IgD-negative memory B cell (primary cell): ENCODE measurements around the gene COL27A1. TPM values are rescaled to one million over a fixed set of nuclear protein-coding genes. Genes with fewer than 3 reads are reported as not detected.

ENCODE experiments used
- H3K27ac Mint-ChIP-seq, 3 donors: one replicate each; pipeline ENCODE4 v1.8.0; 2020 to 2022; ENCODE audit warnings: mild to moderate bottlenecking in 3 of 3, mixed read lengths in 3 of 3, moderate library complexity in 1 of 3
- H3K27me3 Mint-ChIP-seq: one replicate; pipeline ENCODE4 v1.8.0; 2021; ENCODE audit warnings: mixed read lengths
- H3K36me3 Mint-ChIP-seq: one replicate; pipeline ENCODE4 v1.8.0; 2020; ENCODE audit warnings: mild to moderate bottlenecking, mixed read lengths
- H3K4me1 Mint-ChIP-seq, 3 donors: one replicate each; pipeline ENCODE4 v1.8.0; 2020 to 2022; ENCODE audit warnings: mixed read lengths in 3 of 3, mild to moderate bottlenecking in 1 of 3
- H3K4me3 Mint-ChIP-seq, 4 donors: one replicate each; pipeline ENCODE4 v1.8.0; 2020 to 2022; ENCODE audit warnings: mild to moderate bottlenecking in 4 of 4, mixed read lengths in 4 of 4, moderate library complexity in 3 of 4
- H3K9me3 Mint-ChIP-seq, 3 donors: one replicate each; pipeline ENCODE4 v1.8.0; 2020 to 2021; ENCODE audit warnings: mixed read lengths in 3 of 3, mild to moderate bottlenecking in 1 of 3
- polyA plus RNA-seq: library from polyadenylated mRNA; unstranded; fragments of 300-500 nt; fragmentation: Illumina TruSeq; gene quantifications from one replicate; pipeline ENCODE4 v1.2.3, GENCODE V29; 2021

COL27A1 gene
- polyA plus RNA-seq, 1 donor from 2014 or later = not detected

GRCh38 chr9:114263853-114264510 lies 108.6 kb downstream of the COL27A1 start:
- Mint-ChIP-seq H3K9me3 (no peaks in the 10 kb centered on the region), H3K4me1 (no peaks in the 10 kb centered on the region), H3K27me3 (peaks cover 7% of the 10 kb centered on the region), H3K27ac (no peak overlapping the region), H3K4me3 (no peak overlapping the region), H3K36me3 (no peaks in the 10 kb centered on the region)

GRCh38 chr9:114264806-114265550 lies 109.6 kb downstream of the COL27A1 start:
- no peaks in the 10 kb centered on the region for H3K36me3 Mint-ChIP-seq
- no peak overlapping the region for H3K27ac Mint-ChIP-seq

GRCh38 chr9:114266969-114267368 lies 111.6 kb downstream of the COL27A1 start:
- Mint-ChIP-seq H3K27me3 (peaks cover 12% of the 10 kb centered on the region), H3K27ac (no peak overlapping the region), H3K9me3 (no peaks in the 10 kb centered on the region), H3K4me1 (no peaks in the 10 kb centered on the region), H3K4me3 (no peak overlapping the region), H3K36me3 (no peaks in the 10 kb centered on the region)

More at GRCh38 chr9:114264806-114265550, 109.6 kb downstream of the COL27A1 start:
- Mint-ChIP-seq H3K9me3 (no peaks in the 10 kb centered on the region), H3K4me3 (no peak overlapping the region), H3K4me1 (no peaks in the 10 kb centered on the region), H3K27me3 (peaks cover 7% of the 10 kb centered on the region)

DNA sequence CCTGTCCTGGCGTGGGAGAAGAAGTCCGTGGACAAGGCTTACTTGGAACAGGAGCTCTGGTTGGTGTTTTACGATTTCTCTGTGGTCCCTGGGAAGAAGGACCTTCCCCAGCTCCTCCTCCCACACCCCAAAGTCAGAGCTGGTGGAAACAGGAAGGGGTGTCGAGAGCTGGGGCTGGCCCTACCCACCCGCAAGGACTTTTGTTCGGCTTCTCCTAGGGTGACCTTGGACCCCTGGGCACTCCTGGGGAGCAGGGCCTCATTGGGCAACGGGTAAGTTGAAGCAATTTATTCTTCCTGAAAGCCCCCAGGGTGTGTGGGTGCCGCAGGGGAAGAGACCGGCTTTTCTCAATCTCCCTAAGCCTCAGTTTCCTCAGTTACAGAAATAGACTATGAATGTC lies 113.7 kb downstream of the COL27A1 start:
- H3K4me3 Mint-ChIP-seq = no peak overlapping the region
- peaks cover 16% of the 10 kb centered on the region for H3K27me3 Mint-ChIP-seq
- H3K36me3 Mint-ChIP-seq = no peaks in the 10 kb centered on the region
- no peaks in the 10 kb centered on the region for H3K4me1 Mint-ChIP-seq
- H3K9me3 Mint-ChIP-seq = no peaks in the 10 kb centered on the region
- H3K27ac Mint-ChIP-seq = no peak overlapping the region

DNA sequence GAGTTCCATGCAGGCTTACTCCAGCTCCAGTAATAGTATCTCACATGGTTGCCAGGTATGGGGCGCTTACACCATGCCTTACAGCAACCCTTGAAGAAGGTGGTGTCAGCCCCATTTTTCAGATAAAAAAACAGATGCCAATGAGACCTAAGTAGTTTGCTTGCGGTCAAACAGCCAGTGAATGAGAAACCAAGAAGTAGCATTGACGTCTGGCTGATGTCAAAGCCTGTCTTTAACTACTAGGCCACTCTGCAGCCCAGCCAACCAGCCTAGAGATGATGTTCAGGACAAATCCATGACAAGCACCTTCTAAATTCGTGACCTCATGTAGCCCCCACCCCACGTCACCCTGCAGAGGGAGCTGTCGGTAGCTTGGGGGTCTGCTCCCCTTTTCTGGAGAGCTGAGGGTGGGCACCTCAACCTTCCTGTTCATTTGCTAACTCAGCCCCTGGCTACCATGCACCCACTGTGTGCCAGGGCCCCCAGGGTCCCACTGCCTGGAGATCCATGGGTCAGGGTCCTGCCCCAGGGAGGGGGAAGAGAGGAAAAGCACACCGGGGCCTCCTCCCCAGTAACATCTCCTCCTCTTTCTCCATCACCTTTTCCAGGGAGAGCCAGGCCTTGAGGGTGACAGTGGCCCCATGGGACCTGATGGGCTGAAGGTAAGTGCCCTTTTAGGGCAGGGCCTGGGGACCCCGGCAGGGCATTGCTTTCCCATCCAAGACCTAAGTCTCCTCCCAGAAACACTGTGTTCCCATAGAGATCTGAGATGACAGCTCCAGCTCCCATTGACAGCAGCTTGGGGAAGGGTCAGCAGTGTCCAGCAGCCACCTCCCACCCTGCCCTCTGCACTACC lies 115.0 kb downstream of the COL27A1 start:
- Mint-ChIP-seq H3K4me3 (no peak overlapping the region), H3K4me1 (no peaks in the 10 kb centered on the region), H3K36me3 (no peaks in the 10 kb centered on the region), H3K27me3 (peaks cover 17% of the 10 kb centered on the region), H3K9me3 (no peaks in the 10 kb centered on the region), H3K27ac (no peak overlapping the region)

- H3K27me3 Mint-ChIP-seq = peaks cover 12% of the 10 kb centered on the region
- H3K4me3 Mint-ChIP-seq = peak overlapping the region in 1 of 4 donors; percentile 10
- H3K27ac Mint-ChIP-seq = no peak overlapping the region
- no peaks in the 10 kb centered on the region for H3K9me3 Mint-ChIP-seq
- H3K36me3 Mint-ChIP-seq = no peaks in the 10 kb centered on the region
- H3K4me1 Mint-ChIP-seq = no peaks in the 10 kb centered on the region
Measured at GRCh38 chr9:114271556-114272510, 116.5 kb downstream of the COL27A1 start.

DNA sequence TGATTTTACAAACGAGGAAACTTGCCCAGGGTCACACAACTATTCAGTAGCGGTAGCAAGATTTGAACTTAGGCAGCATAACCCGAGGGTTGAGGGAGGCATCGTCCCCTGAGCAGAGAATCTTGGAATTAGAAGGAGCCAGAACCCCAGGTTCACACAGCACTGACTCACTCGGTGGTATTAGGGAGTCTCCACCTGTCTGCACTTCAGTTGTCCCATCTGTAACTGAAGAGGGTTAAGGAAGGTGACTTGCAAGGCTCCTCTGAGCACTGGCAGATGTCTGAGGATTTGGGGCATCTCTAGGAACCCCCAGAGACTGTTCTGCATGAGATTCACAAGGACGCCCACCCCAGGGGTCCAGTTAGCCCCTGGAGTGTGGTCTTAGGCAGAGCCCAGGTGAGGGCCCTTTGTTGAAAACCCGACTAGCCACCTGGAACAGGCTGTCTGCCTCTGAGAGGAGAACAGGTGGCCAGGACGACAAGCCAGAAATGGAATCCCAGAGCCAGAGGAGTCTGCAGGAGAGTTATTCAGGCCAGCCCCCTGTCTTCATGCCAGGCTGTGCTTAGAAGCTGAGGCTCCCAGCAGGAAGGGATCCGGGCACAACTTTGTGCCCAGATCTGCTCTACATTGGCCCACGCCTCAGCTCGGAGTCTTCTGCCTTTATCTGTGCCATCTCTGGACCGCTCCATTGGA lies 117.5 kb downstream of the COL27A1 start:
- Mint-ChIP-seq H3K4me3 (peak overlapping the region in 1 of 4 donors; percentile 17), H3K36me3 (no peaks in the 10 kb centered on the region), H3K9me3 (no peaks in the 10 kb centered on the region), H3K27me3 (peaks cover 12% of the 10 kb centered on the region), H3K4me1 (no peaks in the 10 kb centered on the region), H3K27ac (peak overlapping the region in 1 of 3 donors; percentile 59)

- Mint-ChIP-seq H3K27me3 (peaks cover 12% of the 10 kb centered on the region), H3K9me3 (peaks cover 0 to 2% (median 0%) of the 10 kb centered on the region in 3 donors), H3K4me3 (no peak overlapping the region), H3K4me1 (no peaks in the 10 kb centered on the region), H3K36me3 (no peaks in the 10 kb centered on the region), H3K27ac (peak overlapping the region in 1 of 3 donors; percentile 59)
Measured at GRCh38 chr9:114273461-114273881, 118.1 kb downstream of the COL27A1 start.

DNA sequence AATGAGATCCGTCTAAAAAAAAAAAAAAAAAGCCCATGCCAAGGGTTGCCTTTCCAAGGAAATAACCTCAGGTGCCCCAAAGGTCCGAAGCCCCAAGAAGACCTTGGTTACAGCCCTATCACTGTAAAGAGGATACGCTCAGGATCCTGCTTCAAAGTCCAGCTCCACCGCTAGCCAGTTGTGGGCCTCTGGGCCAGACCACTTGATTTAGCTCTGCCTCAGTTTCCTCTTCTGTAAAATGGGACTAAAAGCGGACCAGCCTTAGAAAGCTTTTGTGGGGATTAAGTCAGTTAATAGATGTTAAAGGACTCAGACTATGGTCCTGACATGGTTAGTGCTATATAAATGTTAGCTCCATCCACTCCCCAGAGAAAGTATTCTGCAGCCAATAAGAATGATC lies 118.9 kb downstream of the COL27A1 start:
- H3K4me1 Mint-ChIP-seq = no peaks in the 10 kb centered on the region
- no peaks in the 10 kb centered on the region for H3K36me3 Mint-ChIP-seq
- peaks cover 12% of the 10 kb centered on the region for H3K27me3 Mint-ChIP-seq
- H3K4me3 Mint-ChIP-seq = no peak overlapping the region
- H3K27ac Mint-ChIP-seq = no peak overlapping the region
- peaks cover 0 to 2% (median 0%) of the 10 kb centered on the region in 3 donors for H3K9me3 Mint-ChIP-seq

- Mint-ChIP-seq H3K9me3 (peaks cover 0 to 2% (median 0%) of the 10 kb centered on the region in 3 donors), H3K4me3 (no peak overlapping the region), H3K4me1 (no peaks in the 10 kb centered on the region), H3K27ac (no peak overlapping the region), H3K27me3 (peaks cover 12% of the 10 kb centered on the region), H3K36me3 (no peaks in the 10 kb centered on the region)
Measured at GRCh38 chr9:114275246-114276004, 120.1 kb downstream of the COL27A1 start.

- Mint-ChIP-seq H3K27ac (no peak overlapping the region), H3K27me3 (peaks cover 8% of the 10 kb centered on the region), H3K9me3 (peaks cover 0 to 2% (median 0%) of the 10 kb centered on the region in 3 donors), H3K4me1 (no peaks in the 10 kb centered on the region), H3K4me3 (no peak overlapping the region), H3K36me3 (no peaks in the 10 kb centered on the region)
Measured at GRCh38 chr9:114276908-114277821, 121.8 kb downstream of the COL27A1 start.

- Mint-ChIP-seq H3K4me1 (no peaks in the 10 kb centered on the region), H3K9me3 (peaks cover 0 to 2% (median 0%) of the 10 kb centered on the region in 3 donors), H3K36me3 (no peaks in the 10 kb centered on the region), H3K27ac (no peak overlapping the region), H3K4me3 (no peak overlapping the region), H3K27me3 (peaks cover 6% of the 10 kb centered on the region)
Measured at GRCh38 chr9:114278356-114278755, 123.0 kb downstream of the COL27A1 start.
